ENCODE data around the gene SELE. TPM values are rescaled to one million over a fixed set of nuclear protein-coding genes. Genes with fewer than 3 reads are reported as not detected.
A peak's percentile ranks its signal among the peaks of the same experiment; 100 is the strongest.
"Not testable (repeated sequence)": the region's sequence is repeated elsewhere in the genome, so short reads cannot be mapped to it uniquely, and the experiment has no call there.

The SELE gene
- total RNA-seq, 2 donors from 2014 or later = not detected

GRCh38 chr1:169692756-169693460 lies 41.0 kb downstream of the SELE start:
- Mint-ChIP-seq H3K9me3 (no peaks in the 10 kb centered on the region), H3K27ac (peak overlapping the region; percentile 98), H3K36me3 (ENCODE audit: insufficient read depth in 2 of 2) (peaks cover 17 to 28% of the 10 kb centered on the region in 2 donors), H3K27me3 (ENCODE audit: low read depth) (no peaks in the 10 kb centered on the region), H3K4me1 (ENCODE audit: low read depth) (peaks cover 55% of the 10 kb centered on the region), H3K4me3 (peak overlapping the region; percentile 68 to 82)
- ATAC-seq (replicated peaks in 1 of 2) (peak; percentile 82 to 83), DNase-seq (peak; percentile 68)

GRCh38 chr1:169690489-169690888 lies 43.4 kb downstream of the SELE start:
- peaks cover 9 to 21% of the 10 kb centered on the region in 2 donors for H3K36me3 Mint-ChIP-seq (ENCODE audit: insufficient read depth in 2 of 2)
- peak overlapping the region; percentile 66 to 83 for H3K4me3 Mint-ChIP-seq
- DNase-seq (no peak), ATAC-seq (replicated peaks in 1 of 2) (no peak)
- no peaks in the 10 kb centered on the region for H3K9me3 Mint-ChIP-seq
- H3K27me3 Mint-ChIP-seq (ENCODE audit: low read depth) = no peaks in the 10 kb centered on the region
- peak overlapping the region; percentile 98 for H3K27ac Mint-ChIP-seq
- peaks cover 31% of the 10 kb centered on the region for H3K4me1 Mint-ChIP-seq (ENCODE audit: low read depth)

- Mint-ChIP-seq H3K27me3 (ENCODE audit: low read depth) (no peaks in the 10 kb centered on the region), H3K27ac (peak overlapping the region; percentile 81), H3K4me3 (peak overlapping the region in 1 of 2 donors; percentile 62), H3K36me3 (ENCODE audit: insufficient read depth in 2 of 2) (peaks cover 1 to 18% of the 10 kb centered on the region in 2 donors), H3K4me1 (ENCODE audit: low read depth) (peaks cover 20% of the 10 kb centered on the region), H3K9me3 (no peaks in the 10 kb centered on the region)
- no peak for ATAC-seq (replicated peaks in 1 of 2)
- DNase-seq = no peak
Observed at GRCh38 chr1:169689395-169689794, 44.5 kb downstream of the SELE start.

- H3K27ac Mint-ChIP-seq; ATAC-seq (replicated peaks in 1 of 2); H3K27me3 Mint-ChIP-seq (ENCODE audit: low read depth): not testable (repeated sequence)
Observed at GRCh38 chr1:169688377-169688776, 45.5 kb downstream of the SELE start.

GRCh38 chr1:169683661-169684060 lies 50.2 kb downstream of the SELE start:
- Mint-ChIP-seq H3K27ac (no peak overlapping the region), H3K9me3 (no peaks in the 10 kb centered on the region), H3K4me1 (ENCODE audit: low read depth) (peaks cover 38% of the 10 kb centered on the region), H3K36me3 (ENCODE audit: insufficient read depth in 2 of 2) (peaks cover 0 to 2% of the 10 kb centered on the region in 2 donors), H3K27me3 (ENCODE audit: low read depth) (no peaks in the 10 kb centered on the region), H3K4me3 (no peak overlapping the region)
- DNase-seq (no peak), ATAC-seq (replicated peaks in 1 of 2) (no peak)

More at GRCh38 chr1:169688377-169688776, 45.5 kb downstream of the SELE start:
- not testable (repeated sequence) for DNase-seq; H3K9me3 Mint-ChIP-seq; H3K4me1 Mint-ChIP-seq (ENCODE audit: low read depth)
- H3K4me3 Mint-ChIP-seq = peak overlapping the region in 1 of 2 donors; percentile 49
- H3K36me3 Mint-ChIP-seq (ENCODE audit: insufficient read depth in 2 of 2) = peaks cover 1 to 13% of the 10 kb centered on the region in 2 donors

GRCh38 chr1:169683168-169683567 lies 50.7 kb downstream of the SELE start:
- H3K36me3 Mint-ChIP-seq (ENCODE audit: insufficient read depth in 2 of 2); H3K4me3 Mint-ChIP-seq; ATAC-seq (replicated peaks in 1 of 2); H3K27me3 Mint-ChIP-seq (ENCODE audit: low read depth); DNase-seq; H3K27ac Mint-ChIP-seq; H3K9me3 Mint-ChIP-seq: not testable (repeated sequence)
- peaks cover 41% of the 10 kb centered on the region for H3K4me1 Mint-ChIP-seq (ENCODE audit: low read depth)

GRCh38 chr1:169682071-169682470 lies 51.8 kb downstream of the SELE start:
- H3K36me3 Mint-ChIP-seq (ENCODE audit: insufficient read depth in 2 of 2) = no peaks in the 10 kb centered on the region
- DNase-seq (no peak), ATAC-seq (replicated peaks in 1 of 2) (no peak)
- H3K27ac Mint-ChIP-seq = peak overlapping the region; percentile 89
- no peaks in the 10 kb centered on the region for H3K27me3 Mint-ChIP-seq (ENCODE audit: low read depth)
- H3K9me3 Mint-ChIP-seq = no peaks in the 10 kb centered on the region
- peaks cover 51% of the 10 kb centered on the region for H3K4me1 Mint-ChIP-seq (ENCODE audit: low read depth)
- H3K4me3 Mint-ChIP-seq = peak overlapping the region; percentile 62 to 79

- no peaks in the 10 kb centered on the region for H3K27me3 Mint-ChIP-seq (ENCODE audit: low read depth)
- H3K4me3 Mint-ChIP-seq = peak overlapping the region; percentile 62 to 79
- no peaks in the 10 kb centered on the region for H3K36me3 Mint-ChIP-seq (ENCODE audit: insufficient read depth in 2 of 2)
- ATAC-seq (replicated peaks in 1 of 2) = peak; percentile 19 to 27
- peaks cover 60% of the 10 kb centered on the region for H3K4me1 Mint-ChIP-seq (ENCODE audit: low read depth)
- no peaks in the 10 kb centered on the region for H3K9me3 Mint-ChIP-seq
- no peak for DNase-seq
- H3K27ac Mint-ChIP-seq = peak overlapping the region; percentile 89
Observed at GRCh38 chr1:169681140-169681539, 52.7 kb downstream of the SELE start.

- no peaks in the 10 kb centered on the region for H3K9me3 Mint-ChIP-seq
- ATAC-seq (replicated peaks in 1 of 2) (peak; percentile 88 to 90), DNase-seq (peak; percentile 65 to 74)
- H3K4me1 Mint-ChIP-seq (ENCODE audit: low read depth) = peaks cover 67% of the 10 kb centered on the region
- no peaks in the 10 kb centered on the region for H3K36me3 Mint-ChIP-seq (ENCODE audit: insufficient read depth in 2 of 2)
- H3K4me3 Mint-ChIP-seq = peak overlapping the region; percentile 62 to 79
- no peaks in the 10 kb centered on the region for H3K27me3 Mint-ChIP-seq (ENCODE audit: low read depth)
- H3K27ac Mint-ChIP-seq = peak overlapping the region; percentile 89
Observed at GRCh38 chr1:169680377-169681019, 53.4 kb downstream of the SELE start.

GRCh38 chr1:169679692-169680091 lies 54.2 kb downstream of the SELE start:
- peak overlapping the region; percentile 89 for H3K27ac Mint-ChIP-seq
- peak overlapping the region; percentile 8 to 53 for H3K4me3 Mint-ChIP-seq
- ATAC-seq (replicated peaks in 1 of 2) (peak in 1 of 2 donors; percentile 18), DNase-seq (no peak)
- H3K27me3 Mint-ChIP-seq (ENCODE audit: low read depth) = no peaks in the 10 kb centered on the region
- H3K9me3 Mint-ChIP-seq = no peaks in the 10 kb centered on the region
- H3K36me3 Mint-ChIP-seq (ENCODE audit: insufficient read depth in 2 of 2) = no peaks in the 10 kb centered on the region
- H3K4me1 Mint-ChIP-seq (ENCODE audit: low read depth) = peaks cover 69% of the 10 kb centered on the region

GRCh38 chr1:169676001-169676400 lies 57.9 kb downstream of the SELE start:
- peak overlapping the region; percentile 77 for H3K27ac Mint-ChIP-seq
- peaks cover 3 to 7% of the 10 kb centered on the region in 2 donors for H3K36me3 Mint-ChIP-seq (ENCODE audit: insufficient read depth in 2 of 2)
- peak overlapping the region in 1 of 2 donors; percentile 11 for H3K4me3 Mint-ChIP-seq
- H3K9me3 Mint-ChIP-seq = peaks cover 3 to 4% of the 10 kb centered on the region in 2 donors
- peaks cover 55% of the 10 kb centered on the region for H3K4me1 Mint-ChIP-seq (ENCODE audit: low read depth)
- no peak for DNase-seq
- no peaks in the 10 kb centered on the region for H3K27me3 Mint-ChIP-seq (ENCODE audit: low read depth)
- ATAC-seq (replicated peaks in 1 of 2) = no peak

Data from activated T-cell treated with anti-CD3 and anti-CD28 coated beads, Interleukin-2, amount 50 U/mL, for 72 hours (primary cell).